Measurements from ENCODE around the gene GLA. TPM values are rescaled to one million over a fixed set of nuclear protein-coding genes. Genes with fewer than 3 reads are reported as not detected.

Gene GLA
- total RNA-seq, 3 donors from 2014 or later = 20.5 to 43.0 (median 31.5) TPM

GRCh38 chrX:101398694-101399093 lies 9.0 kb downstream of the GLA start:
- no peak overlapping the region for H3K4me3 ChIP-seq
- intact Hi-C loops (cut with DNase I; ENCODE audit: low total_unique reads) = no loop called here
- no peaks in the 10 kb centered on the region for H3K36me3 ChIP-seq
- H3K9me3 ChIP-seq = no peaks in the 10 kb centered on the region
- H3K27ac ChIP-seq = no peak overlapping the region
- H3K4me1 ChIP-seq = no peaks in the 10 kb centered on the region
- TF ChIP-seq POLR2AphosphoS5 (IDR thresholded peaks at IDR 0.05) = no peak
- TF ChIP-seq POLR2A (IDR thresholded peaks at IDR 0.05) = no peak
- no peak for TF ChIP-seq CTCF (IDR thresholded peaks at IDR 0.05)
- DNase-seq (ENCODE audit: low spot score in 2 of 2) = no peak
- H3K27me3 ChIP-seq = peaks cover 0 to 31% of the 10 kb centered on the region in 2 donors

- H3K4me3 ChIP-seq = no peak overlapping the region
- H3K27ac ChIP-seq = no peak overlapping the region
- intact Hi-C loops (cut with DNase I; ENCODE audit: low total_unique reads) = no loop called here
- peaks cover 0 to 31% of the 10 kb centered on the region in 2 donors for H3K27me3 ChIP-seq
- H3K4me1 ChIP-seq = no peaks in the 10 kb centered on the region
- no peaks in the 10 kb centered on the region for H3K9me3 ChIP-seq
- no peaks in the 10 kb centered on the region for H3K36me3 ChIP-seq
- TF ChIP-seq POLR2AphosphoS5 (IDR thresholded peaks at IDR 0.05) (no peak), CTCF (IDR thresholded peaks at IDR 0.05) (no peak), POLR2A (IDR thresholded peaks at IDR 0.05) (no peak)
- DNase-seq (ENCODE audit: low spot score in 2 of 2) = no peak
Observed at GRCh38 chrX:101397779-101398178, 9.9 kb downstream of the GLA start.

GRCh38 chrX:101395789-101396188 lies 11.9 kb downstream of the GLA start:
- TF ChIP-seq POLR2A (IDR thresholded peaks at IDR 0.05) (no peak), CTCF (IDR thresholded peaks at IDR 0.05) (no peak), POLR2AphosphoS5 (IDR thresholded peaks at IDR 0.05) (no peak)
- no peak overlapping the region for H3K27ac ChIP-seq
- no peak for DNase-seq (ENCODE audit: low spot score in 2 of 2)
- no peak overlapping the region for H3K4me3 ChIP-seq
- no peaks in the 10 kb centered on the region for H3K36me3 ChIP-seq
- no peaks in the 10 kb centered on the region for H3K4me1 ChIP-seq
- H3K9me3 ChIP-seq = no peaks in the 10 kb centered on the region
- intact Hi-C loops (cut with DNase I; ENCODE audit: low total_unique reads) = no loop called here
- H3K27me3 ChIP-seq = peaks cover 0 to 20% of the 10 kb centered on the region in 2 donors

- DNase-seq (ENCODE audit: low spot score in 2 of 2) = no peak
- Histone ChIP-seq H3K36me3 (no peaks in the 10 kb centered on the region), H3K27ac (no peak overlapping the region), H3K27me3 (peaks cover 0 to 10% of the 10 kb centered on the region in 2 donors), H3K4me3 (no peak overlapping the region), H3K9me3 (no peaks in the 10 kb centered on the region), H3K4me1 (no peaks in the 10 kb centered on the region)
- intact Hi-C loops (cut with DNase I; ENCODE audit: low total_unique reads) = loop anchor here (5.0 kb wide), 1 partner anchor 1823 kb away; the partner anchor contains the start of gene BEX4
- TF ChIP-seq POLR2A (IDR thresholded peaks at IDR 0.05) = no peak
- TF ChIP-seq CTCF (IDR thresholded peaks at IDR 0.05) = no peak
Observed at GRCh38 chrX:101394372-101394771, 13.4 kb downstream of the GLA start.

GRCh38 chrX:101393530-101394305 lies 14.0 kb downstream of the GLA start:
- no peak overlapping the region for H3K4me3 ChIP-seq
- H3K4me1 ChIP-seq = no peaks in the 10 kb centered on the region
- H3K27ac ChIP-seq = no peak overlapping the region
- no peak for DNase-seq (ENCODE audit: low spot score in 2 of 2)
- intact Hi-C loops (cut with DNase I; ENCODE audit: low total_unique reads) = loop anchor here (5.0 kb wide), 1 partner anchor 1824 kb away; the partner anchor contains the start of gene BEX4
- no peak for TF ChIP-seq POLR2AphosphoS5 (IDR thresholded peaks at IDR 0.05)
- no peak for TF ChIP-seq POLR2A (IDR thresholded peaks at IDR 0.05)
- no peak for TF ChIP-seq CTCF (IDR thresholded peaks at IDR 0.05)
- H3K36me3 ChIP-seq = no peaks in the 10 kb centered on the region
- H3K9me3 ChIP-seq = no peaks in the 10 kb centered on the region
- peaks cover 0 to 14% of the 10 kb centered on the region in 2 donors for H3K27me3 ChIP-seq
